Measurements from ENCODE around the gene CSPG4. TPM values are rescaled to one million over a fixed set of nuclear protein-coding genes. Genes with fewer than 3 reads are reported as not detected.

CSPG4 gene
- total RNA-seq (2022; extraction: Qiagen RNA extraction; ENCODE audit: low read depth): 0.09 to 0.13 TPM (median 0.12 TPM) in 5 replicates

GRCh38 chr15:75712668-75713337 lies at the start of gene CSPG4:
TSS of gene CSPG4 (minus strand) at chr15:75712848. CDS start at chr15:75712755, 93 bp downstream.

GRCh38 chr15:75647370-75648155 lies 65.1 kb downstream of the CSPG4 start, which contains the start of gene SNX33:
TSS of gene SNX33 (plus strand) at chr15:75647912. CDS start at chr15:75649103, 1,191 bp downstream.

GRCh38 chr15:75639709-75640482 lies 72.8 kb downstream of the CSPG4 start, which contains the start of gene IMP3:
TSS of gene IMP3 (minus strand) at chr15:75640224. CDS start at chr15:75640168, 56 bp downstream.

GRCh38 chr15:75625542-75626347 lies 86.9 kb downstream of the CSPG4 start, which contains the start of gene SNUPN:
TSS of gene SNUPN (minus strand) at chr15:75625725. CDS start at chr15:75621051, 4,674 bp downstream.

Other genes with a start within 250 kb of the CSPG4 start
- gene PTPN9, start 133.5 kb downstream of the CSPG4 start, total RNA-seq (2022; extraction: Qiagen RNA extraction; ENCODE audit: low read depth): 36.3 to 49.9 TPM (median 45.3 TPM) in 5 replicates
- 31.5 to 35.0 TPM (median 33.5 TPM) in 5 replicates for gene SNUPN, start 87.1 kb downstream of the CSPG4 start, total RNA-seq (2022; extraction: Qiagen RNA extraction; ENCODE audit: low read depth)
- 91.4 to 134 TPM (median 131 TPM) in 5 replicates for gene IMP3, start 72.6 kb downstream of the CSPG4 start, total RNA-seq (2022; extraction: Qiagen RNA extraction; ENCODE audit: low read depth)
- gene SNX33, start 64.9 kb downstream of the CSPG4 start, total RNA-seq (2022; extraction: Qiagen RNA extraction; ENCODE audit: low read depth): 12.8 to 17.0 TPM (median 16.1 TPM) in 5 replicates
- 32.3 to 37.0 TPM (median 34.1 TPM) in 5 replicates for gene UBE2Q2, start 130.6 kb upstream of the CSPG4 start, total RNA-seq (2022; extraction: Qiagen RNA extraction; ENCODE audit: low read depth)
- gene FBXO22, start 191.0 kb upstream of the CSPG4 start, total RNA-seq (2022; extraction: Qiagen RNA extraction; ENCODE audit: low read depth): 70.6 to 90.2 TPM (median 78.3 TPM) in 5 replicates

All from A549 treated with CpdA at 1 μM for 4 hours (cell line).